GM21390 (cell line): ENCODE results near the gene ZNF487.

ENCODE experiments used
- ATAC-seq: cut with Tn5 transposase; IDR thresholded peaks from one replicate; pipeline ENCODE4 v1.9.1; 2021; ENCODE audit not compliant: unreplicated experiment

ZNF487 gene

DNA sequence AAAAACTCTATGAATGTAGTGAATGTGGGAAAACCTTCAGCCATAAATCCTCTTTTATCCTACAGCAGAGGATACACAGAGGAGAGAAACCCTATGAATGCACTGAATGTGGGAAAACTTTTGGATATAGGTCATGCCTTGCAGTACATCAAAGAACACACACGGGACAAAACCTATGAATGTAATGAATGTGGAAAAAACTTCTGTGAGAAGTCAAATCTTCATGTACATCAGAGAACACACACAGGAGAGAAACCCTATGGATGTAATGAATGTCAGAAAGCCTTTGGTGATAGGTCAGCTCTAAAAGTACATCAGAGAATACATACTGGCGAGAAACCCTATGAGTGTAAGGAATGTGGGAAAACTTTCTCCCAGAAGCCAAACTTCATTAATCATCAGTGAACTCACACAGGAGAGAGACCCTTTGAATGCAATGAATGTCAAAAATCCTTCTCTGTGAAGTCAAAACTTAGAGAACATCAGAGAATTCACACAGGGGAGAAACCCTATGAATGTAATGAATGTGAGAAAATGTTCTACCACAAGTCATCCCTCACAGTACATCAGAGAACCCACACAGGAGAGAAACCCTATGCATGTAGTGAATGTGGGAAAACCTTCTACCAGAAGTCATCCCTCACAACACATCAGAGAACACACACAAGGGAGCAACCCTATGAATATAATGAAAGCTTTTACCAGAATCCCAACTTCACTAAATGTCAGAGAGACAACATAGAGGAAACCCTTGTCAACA lies 45.6 kb downstream of the ZNF487 start:
- ATAC-seq: no peak

DNA sequence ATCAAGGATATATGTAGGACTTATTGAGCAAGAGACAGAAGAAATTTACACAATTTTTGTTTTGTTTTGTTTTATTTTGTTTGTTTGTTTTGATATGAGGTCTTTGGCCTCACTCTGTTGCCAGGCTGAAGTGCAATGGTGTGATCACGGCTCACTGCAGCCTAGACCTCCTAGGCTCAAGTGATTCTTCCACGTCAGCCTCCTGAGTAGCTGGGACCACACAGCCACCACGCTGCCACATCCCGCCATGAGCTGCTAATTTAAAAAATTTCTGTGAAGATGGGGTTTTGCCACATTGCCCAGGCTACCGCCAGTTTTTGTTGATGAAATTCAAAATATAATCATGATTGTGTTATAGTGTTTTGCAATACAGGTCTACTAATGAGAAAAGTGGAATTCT lies 54.9 kb downstream of the ZNF487 start:
- ATAC-seq: no peak

DNA sequence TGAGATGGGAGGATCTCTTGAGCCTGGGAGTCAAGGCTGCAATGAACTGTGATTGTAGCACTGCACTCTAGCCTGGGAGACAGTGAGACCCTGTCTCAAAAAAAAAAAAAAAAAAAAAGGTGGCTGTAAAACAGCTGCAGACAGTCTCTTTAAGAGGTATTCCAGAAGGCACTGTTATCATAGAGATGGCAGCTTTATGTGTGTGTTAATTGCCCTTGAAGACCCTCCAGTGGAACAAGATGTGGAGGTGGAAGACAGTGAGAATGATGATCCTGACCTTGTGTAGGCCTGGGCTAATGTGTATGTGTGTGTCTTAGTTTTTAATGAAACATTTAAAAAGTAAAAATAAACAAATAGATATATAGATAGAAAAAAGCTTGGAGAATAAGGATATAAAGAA lies 66.0 kb downstream of the ZNF487 start:
- ATAC-seq: no peak

DNA sequence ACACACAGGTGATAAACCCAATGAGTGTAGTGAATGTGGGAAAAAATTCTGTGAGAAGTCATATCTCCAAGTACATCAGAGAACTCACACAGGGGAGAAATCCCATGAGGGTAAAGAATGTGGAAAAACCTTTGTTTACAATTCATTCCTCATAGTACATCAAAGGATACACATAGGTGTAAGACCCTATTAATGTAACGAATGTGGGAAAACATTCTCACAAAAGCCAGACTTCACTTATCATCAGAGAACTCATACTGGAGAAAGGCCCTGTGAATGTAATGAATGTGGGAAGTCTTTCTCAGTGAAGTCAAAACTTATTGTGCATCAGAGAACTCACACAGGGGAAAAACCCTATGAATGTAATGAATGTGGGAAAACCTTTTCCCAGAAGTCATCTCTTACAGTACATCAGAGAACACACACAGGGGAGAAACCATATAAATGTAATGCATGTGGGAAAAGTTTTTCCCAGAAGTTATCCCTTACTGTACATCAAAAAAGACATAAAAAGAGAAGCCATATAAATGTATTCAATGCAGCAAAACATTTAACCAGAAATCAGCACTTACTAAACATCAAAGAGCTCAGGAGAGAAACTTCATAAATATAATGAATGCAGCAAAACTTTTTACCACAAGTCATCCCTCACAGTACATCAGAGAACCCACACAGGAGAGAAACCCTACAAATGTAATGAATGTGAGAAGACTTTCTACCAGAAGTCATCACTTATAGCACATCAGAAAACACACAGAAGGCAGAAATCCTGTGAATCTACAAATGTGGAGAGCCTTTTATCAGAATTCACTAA lies 87.7 kb downstream of the ZNF487 start:
- no peak for ATAC-seq
